Omental fat pad (tissue), 4 donors: ENCODE data around the gene PCLO. TPM values are rescaled to one million over a fixed set of nuclear protein-coding genes. Genes with fewer than 3 reads are reported as not detected.

Experiments
- ATAC-seq: fragments of 150-250 bp; one replicate; pipeline ENCODE4 v1.9.1; 2016; ENCODE audit warnings: mild to moderate bottlenecking, moderate library complexity; ENCODE audit not compliant: low FRiP score
- DNase-seq: peaks from one replicate; pipeline ENCODE4 v3.0.0-alpha.2; 2019; ENCODE audit warnings: low spot score
- CTCF ChIP-seq, 3 donors: fragments of 450-650 bp; IDR thresholded peaks; one replicate each; pipeline ENCODE4 v1.5.1; 2016 to 2017; ENCODE audit warnings: antibody characterized with exemption in 3 of 3, mild to moderate bottlenecking in 3 of 3, moderate library complexity in 2 of 3
- total RNA-seq, 4 donors: library from RNA; depleted of rRNA; stranded (reverse); fragments of >200 nt; gene quantifications; one replicate each; pipeline ENCODE4 v1.1.0, GENCODE V29; 2016

The PCLO gene
- total RNA-seq, 4 donors from 2014 or later = 0.75 to 5.7 (median 2.0) TPM

- no peak for TF ChIP-seq CTCF (IDR thresholded peaks at IDR 0.05)
- DNase-seq (no peak), ATAC-seq (no peak)
These were observed 16.1 kb upstream of the PCLO start for GRCh38 chr7:83178796-83179195.

GRCh38 chr7:83178066-83178465 lies 15.4 kb upstream of the PCLO start:
- TF ChIP-seq CTCF (IDR thresholded peaks at IDR 0.05) = no peak
- ATAC-seq = no peak
- no peak for DNase-seq

- no peak for TF ChIP-seq CTCF (IDR thresholded peaks at IDR 0.05)
- no peak for ATAC-seq
These were observed 11.0 kb upstream of the PCLO start for GRCh38 chr7:83173664-83174063.

GRCh38 chr7:83166781-83167180 lies 4.1 kb upstream of the PCLO start:
- ATAC-seq (no peak), DNase-seq (no peak)
- no peak for TF ChIP-seq CTCF (IDR thresholded peaks at IDR 0.05)

More at GRCh38 chr7:83173664-83174063, 11.0 kb upstream of the PCLO start:
- no peak for DNase-seq

GRCh38 chr7:83161899-83162401 lies 734 bp downstream of the PCLO start:
- ATAC-seq (no peak), DNase-seq (no peak)
- no peak for TF ChIP-seq CTCF (IDR thresholded peaks at IDR 0.05)

GRCh38 chr7:83161186-83161585 lies 1.5 kb downstream of the PCLO start:
- no peak for TF ChIP-seq CTCF (IDR thresholded peaks at IDR 0.05)
- ATAC-seq = no peak
- DNase-seq = no peak

- DNase-seq (no peak), ATAC-seq (no peak)
- TF ChIP-seq CTCF (IDR thresholded peaks at IDR 0.05) = no peak
These were observed 3.0 kb downstream of the PCLO start for GRCh38 chr7:83159731-83160130.
